Measurements from ENCODE around the gene TCF25. TPM values are rescaled to one million over a fixed set of nuclear protein-coding genes. Genes with fewer than 3 reads are reported as not detected.

The TCF25 gene
- total RNA-seq, 1 experiment from 2014 or later = 155 TPM

GRCh38 chr16:89893642-89894548 lies 20.5 kb downstream of the TCF25 start:
- POLR2A ChIA-PET = interaction anchor here (1.1 kb wide), 1 partner anchor 21 kb away, joined by 6 read pairs; the partner anchor contains the start of gene TCF25
- TF ChIP-seq STAT6 (CRISPR knock-in tag; conservative IDR thresholded peaks at IDR 0.05; ENCODE audit: low read depth) = no peak
- TF ChIP-seq ZNF512 (CRISPR knock-in tag; IDR thresholded peaks at IDR 0.05; ENCODE audit: borderline replicate concordance) = no peak
- no peak for TF ChIP-seq CREB1 (CRISPR knock-in tag; IDR thresholded peaks at IDR 0.05)
- no peak for TF ChIP-seq ZSCAN18 (CRISPR knock-in tag; IDR thresholded peaks at IDR 0.05)
- TF ChIP-seq FOXJ3 (CRISPR knock-in tag; IDR thresholded peaks at IDR 0.05; ENCODE audit: borderline replicate concordance) = no peak
- TF ChIP-seq E2F1 (CRISPR knock-in tag; IDR thresholded peaks at IDR 0.05) = no peak
- no peak for TF ChIP-seq GTF2I (CRISPR knock-in tag; conservative IDR thresholded peaks at IDR 0.05)
- TF ChIP-seq RORB (CRISPR knock-in tag; IDR thresholded peaks at IDR 0.05) = no peak
- TF ChIP-seq ZNF317 (CRISPR knock-in tag; IDR thresholded peaks at IDR 0.05; ENCODE audit: borderline replicate concordance, low read depth) = no peak
- TF ChIP-seq ZNF423 (CRISPR knock-in tag; IDR thresholded peaks at IDR 0.05) = no peak
- no peak for TF ChIP-seq CREM (CRISPR knock-in tag; IDR thresholded peaks at IDR 0.05)
- no peak for TF ChIP-seq AFF4 (CRISPR knock-in tag; IDR thresholded peaks at IDR 0.05; ENCODE audit: borderline replicate concordance)
- TF ChIP-seq ATF2 (CRISPR knock-in tag; IDR thresholded peaks at IDR 0.05; ENCODE audit: borderline replicate concordance, low read depth) = no peak
- TF ChIP-seq ERG (CRISPR knock-in tag; IDR thresholded peaks at IDR 0.05) = no peak
- TF ChIP-seq TCF7 (CRISPR knock-in tag; IDR thresholded peaks at IDR 0.05; ENCODE audit: low read depth) = no peak
- TF ChIP-seq ZNF232 (CRISPR knock-in tag; IDR thresholded peaks at IDR 0.05) = no peak
- no peak for TF ChIP-seq TEAD4 (CRISPR knock-in tag; IDR thresholded peaks at IDR 0.05)
- no peak for TF ChIP-seq PREB (CRISPR knock-in tag; IDR thresholded peaks at IDR 0.05; ENCODE audit: borderline replicate concordance)
- no peak for TF ChIP-seq USF2 (CRISPR knock-in tag; IDR thresholded peaks at IDR 0.05)
- H3K4me1 Mint-ChIP-seq = no peaks in the 10 kb centered on the region
- CTCF ChIA-PET = interaction anchor here (0.9 to 1.1 kb wide), 2 partner anchors 14 to 16 kb away, joined by 4 read pairs; no protein-coding TSS in a partner anchor
- no peaks in the 10 kb centered on the region for H3K27me3 Mint-ChIP-seq (ENCODE audit: low read depth)
- peaks cover 13% of the 10 kb centered on the region for H3K36me3 Mint-ChIP-seq
- DNase-seq (ENCODE audit: low spot score) = no peak
- ATAC-seq = no peak
- no peak overlapping the region for H3K27ac Mint-ChIP-seq
- no peaks in the 10 kb centered on the region for H3K9me3 Mint-ChIP-seq
- H3K4me3 Mint-ChIP-seq = no peak overlapping the region
